Measurements from ENCODE around the gene ATP6V0A4.

The ATP6V0A4 gene

DNA sequence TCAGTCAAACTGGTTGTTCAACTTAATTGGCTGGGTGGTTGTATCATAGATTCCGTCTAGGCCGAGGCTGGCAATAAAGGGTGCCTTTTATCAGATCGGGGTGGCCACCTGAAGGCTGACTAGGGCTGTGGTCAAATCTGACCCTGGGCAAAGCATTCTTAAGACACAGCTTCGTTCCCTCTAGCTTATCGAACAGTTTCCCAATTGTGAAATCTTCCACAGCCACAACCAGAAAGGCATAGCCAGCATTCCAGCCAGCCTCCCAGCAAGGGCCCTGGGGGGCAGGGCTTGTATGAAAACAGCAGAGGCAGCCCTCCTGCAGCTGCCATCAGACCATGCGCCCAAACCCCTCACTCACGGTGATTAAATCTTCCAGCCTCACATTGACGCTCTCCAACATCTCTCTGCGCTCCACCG is 42.7 kb downstream of the ATP6V0A4 start:
- peaks cover 8% of the 10 kb centered on the region for H3K27me3 ChIP-seq
- H3K9me3 ChIP-seq = no peaks in the 10 kb centered on the region
- no peak overlapping the region for H3K4me3 ChIP-seq (ENCODE audit: low read depth in 1 of 2, low read length in 1 of 2)
- no peaks in the 10 kb centered on the region for H3K36me3 ChIP-seq
- TF ChIP-seq, protein P1, sequence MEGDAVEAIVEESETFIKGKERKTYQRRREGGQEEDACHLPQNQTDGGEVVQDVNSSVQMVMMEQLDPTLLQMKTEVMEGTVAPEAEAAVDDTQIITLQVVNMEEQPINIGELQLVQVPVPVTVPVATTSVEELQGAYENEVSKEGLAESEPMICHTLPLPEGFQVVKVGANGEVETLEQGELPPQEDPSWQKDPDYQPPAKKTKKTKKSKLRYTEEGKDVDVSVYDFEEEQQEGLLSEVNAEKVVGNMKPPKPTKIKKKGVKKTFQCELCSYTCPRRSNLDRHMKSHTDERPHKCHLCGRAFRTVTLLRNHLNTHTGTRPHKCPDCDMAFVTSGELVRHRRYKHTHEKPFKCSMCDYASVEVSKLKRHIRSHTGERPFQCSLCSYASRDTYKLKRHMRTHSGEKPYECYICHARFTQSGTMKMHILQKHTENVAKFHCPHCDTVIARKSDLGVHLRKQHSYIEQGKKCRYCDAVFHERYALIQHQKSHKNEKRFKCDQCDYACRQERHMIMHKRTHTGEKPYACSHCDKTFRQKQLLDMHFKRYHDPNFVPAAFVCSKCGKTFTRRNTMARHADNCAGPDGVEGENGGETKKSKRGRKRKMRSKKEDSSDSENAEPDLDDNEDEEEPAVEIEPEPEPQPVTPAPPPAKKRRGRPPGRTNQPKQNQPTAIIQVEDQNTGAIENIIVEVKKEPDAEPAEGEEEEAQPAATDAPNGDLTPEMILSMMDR (IDR thresholded peaks at IDR 0.05) = no peak
- no peaks in the 10 kb centered on the region for H3K4me1 ChIP-seq (ENCODE audit: control insufficient read depth in 1 of 2, insufficient read depth in 1 of 2, low read depth in 1 of 2, low read length in 1 of 2)
- no peak overlapping the region for H3K27ac ChIP-seq

DNA sequence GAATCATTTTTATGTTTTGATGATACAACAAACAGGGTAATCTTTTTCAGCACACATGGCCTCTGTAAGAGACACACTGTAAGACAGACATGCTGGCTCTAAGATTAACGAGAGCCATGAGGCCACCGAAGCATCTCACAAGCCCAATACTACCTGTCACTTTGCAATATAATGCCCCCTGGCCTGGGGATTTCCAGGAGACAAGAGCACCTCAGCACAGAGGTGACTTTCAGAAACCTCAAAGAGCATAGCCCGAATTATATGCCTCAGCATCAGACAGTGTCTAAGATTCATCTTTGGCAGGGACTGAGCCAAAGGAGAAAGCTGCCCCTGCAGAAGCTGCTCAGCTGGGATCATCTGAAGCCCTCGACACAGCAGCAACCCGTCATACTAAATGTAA is 44.4 kb downstream of the ATP6V0A4 start:
- Histone ChIP-seq H3K36me3 (no peaks in the 10 kb centered on the region), H3K27me3 (peaks cover 8% of the 10 kb centered on the region), H3K9me3 (no peaks in the 10 kb centered on the region), H3K4me1 (ENCODE audit: control insufficient read depth in 1 of 2, insufficient read depth in 1 of 2, low read depth in 1 of 2, low read length in 1 of 2) (no peaks in the 10 kb centered on the region), H3K27ac (no peak overlapping the region), H3K4me3 (ENCODE audit: low read depth in 1 of 2, low read length in 1 of 2) (no peak overlapping the region)
- TF ChIP-seq, protein P1 (IDR thresholded peaks at IDR 0.05) = no peak

DNA sequence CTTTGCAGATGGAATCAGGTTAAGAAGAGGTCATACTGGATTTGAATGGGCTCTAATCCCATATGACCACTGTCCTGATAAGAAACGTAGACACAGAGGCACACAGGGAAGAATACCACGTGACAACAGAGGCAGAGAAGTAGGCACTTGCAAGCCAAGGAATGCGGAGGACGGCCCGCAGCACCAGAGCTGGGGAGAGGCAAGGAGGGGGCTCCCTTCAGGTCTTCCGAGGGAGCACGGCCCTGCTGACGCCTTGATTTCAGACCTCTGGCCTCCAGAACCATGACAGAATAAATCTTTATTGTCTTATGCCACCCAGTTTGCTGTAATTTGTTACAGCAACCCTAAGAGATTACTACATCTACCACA is 44.9 kb downstream of the ATP6V0A4 start:
- no peaks in the 10 kb centered on the region for H3K4me1 ChIP-seq (ENCODE audit: control insufficient read depth in 1 of 2, insufficient read depth in 1 of 2, low read depth in 1 of 2, low read length in 1 of 2)
- TF ChIP-seq, protein P1 (IDR thresholded peaks at IDR 0.05) = no peak
- no peaks in the 10 kb centered on the region for H3K36me3 ChIP-seq
- peaks cover 8% of the 10 kb centered on the region for H3K27me3 ChIP-seq
- H3K27ac ChIP-seq = no peak overlapping the region
- H3K4me3 ChIP-seq (ENCODE audit: low read depth in 1 of 2, low read length in 1 of 2) = no peak overlapping the region
- no peaks in the 10 kb centered on the region for H3K9me3 ChIP-seq

DNA sequence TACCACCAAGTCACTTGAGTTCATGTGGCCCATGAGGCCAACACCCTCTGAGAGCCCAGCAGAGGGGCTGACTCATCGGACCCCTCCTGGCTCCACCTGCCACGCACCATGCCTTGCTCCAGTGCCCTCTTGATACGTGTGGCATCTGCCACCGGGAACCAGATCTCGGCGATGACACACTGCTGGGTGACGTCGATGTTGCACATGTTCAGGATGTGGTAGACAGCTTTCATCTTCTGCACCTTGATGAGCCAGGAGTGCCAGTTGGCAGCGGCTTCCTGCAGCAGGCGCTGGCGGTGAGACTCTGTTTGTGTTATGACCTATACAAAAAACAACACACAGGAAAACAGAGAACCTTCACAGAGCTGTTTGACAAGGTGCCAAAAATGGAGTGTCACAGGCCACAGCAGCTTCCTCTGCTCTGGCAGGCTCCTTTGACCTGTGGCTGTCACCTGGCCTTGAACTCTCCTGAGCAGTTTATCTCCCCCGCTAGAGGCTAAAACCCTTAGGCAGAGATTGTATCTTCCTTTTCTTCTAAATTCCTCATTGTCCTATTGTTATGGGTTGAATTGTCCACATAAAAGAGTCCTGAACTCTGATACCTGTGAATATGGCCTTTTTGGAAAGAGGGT is 45.4 kb downstream of the ATP6V0A4 start:
- no peak overlapping the region for H3K27ac ChIP-seq
- H3K27me3 ChIP-seq = peaks cover 8% of the 10 kb centered on the region
- no peaks in the 10 kb centered on the region for H3K9me3 ChIP-seq
- TF ChIP-seq, protein P1 (IDR thresholded peaks at IDR 0.05) = no peak
- H3K4me1 ChIP-seq (ENCODE audit: control insufficient read depth in 1 of 2, insufficient read depth in 1 of 2, low read depth in 1 of 2, low read length in 1 of 2) = no peaks in the 10 kb centered on the region
- no peak overlapping the region for H3K4me3 ChIP-seq (ENCODE audit: low read depth in 1 of 2, low read length in 1 of 2)
- no peaks in the 10 kb centered on the region for H3K36me3 ChIP-seq

DNA sequence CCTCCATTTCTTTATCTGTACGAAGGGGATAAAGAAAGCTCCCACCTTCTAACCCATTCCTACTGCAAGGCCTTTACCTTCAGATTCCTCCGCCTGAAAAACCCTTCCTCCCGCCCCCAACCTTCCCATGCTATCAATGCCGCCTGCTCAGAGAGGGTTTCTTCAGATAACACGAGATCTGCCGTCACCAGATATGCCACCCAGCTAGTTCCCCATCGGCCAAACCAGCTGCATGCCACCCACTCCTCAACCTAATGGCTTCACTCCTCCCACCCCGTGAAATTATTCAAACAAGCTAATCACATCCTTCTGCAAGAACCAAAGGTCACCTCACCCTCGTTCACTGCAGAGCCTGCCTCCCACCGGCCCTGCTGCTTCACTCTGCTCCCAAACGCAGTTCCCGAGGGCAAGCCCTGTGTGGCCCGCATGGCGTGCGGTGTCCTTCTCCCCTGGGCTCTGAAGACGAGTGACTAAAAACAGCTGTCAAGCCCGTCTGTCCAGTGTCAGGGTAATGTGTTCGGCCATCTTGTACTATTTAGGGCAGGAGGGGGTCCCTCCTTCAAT is 47.0 kb downstream of the ATP6V0A4 start:
- no peak overlapping the region for H3K27ac ChIP-seq
- H3K4me1 ChIP-seq (ENCODE audit: control insufficient read depth in 1 of 2, insufficient read depth in 1 of 2, low read depth in 1 of 2, low read length in 1 of 2) = no peaks in the 10 kb centered on the region
- peaks cover 8% of the 10 kb centered on the region for H3K27me3 ChIP-seq
- H3K9me3 ChIP-seq = no peaks in the 10 kb centered on the region
- no peak overlapping the region for H3K4me3 ChIP-seq (ENCODE audit: low read depth in 1 of 2, low read length in 1 of 2)
- TF ChIP-seq, protein P1 (IDR thresholded peaks at IDR 0.05) = no peak
- no peaks in the 10 kb centered on the region for H3K36me3 ChIP-seq

All from neutrophil (primary cell).